Ishikawa (cell line): ENCODE measurements around the gene DHRS13.

Source experiments
- FOXM1 ChIP-seq: IDR thresholded peaks from 2 replicates; pipeline ENCODE4 v1.6.1; 2012; ENCODE audit warnings: low read depth, borderline replicate concordance
- RAD21 ChIP-seq: IDR thresholded peaks from 2 replicates; pipeline ENCODE4 v1.6.1; 2012; ENCODE audit warnings: low read depth
- REST ChIP-seq: IDR thresholded peaks from 2 replicates; pipeline ENCODE4 v1.6.1; 2012; ENCODE audit warnings: low read depth, mild to moderate bottlenecking
- TCF12 ChIP-seq: IDR thresholded peaks from 2 replicates; pipeline ENCODE4 v1.6.1; 2012; ENCODE audit warnings: low read depth
- TEAD4 ChIP-seq: IDR thresholded peaks from 2 replicates; pipeline ENCODE4 v1.6.1; 2012
- USF1 ChIP-seq: IDR thresholded peaks from 2 replicates; pipeline ENCODE4 v1.6.1; 2012
- YY1 ChIP-seq: IDR thresholded peaks from 2 replicates; pipeline ENCODE4 v1.6.1; 2012; ENCODE audit warnings: low read depth

- TF ChIP-seq RAD21 (no peak), YY1 (no peak), FOXM1 (no peak), REST (no peak), USF1 (no peak), TEAD4 (no peak), TCF12 (no peak)
Observed at GRCh38 chr17:28912281-28912937, 9.5 kb upstream of the DHRS13 start.
